H9 (cell line): Measurements from ENCODE around the gene CACNA2D3. TPM values are rescaled to one million over a fixed set of nuclear protein-coding genes. Genes with fewer than 3 reads are reported as not detected.

Experiments
- DNase-seq: peaks from one replicate; pipeline ENCODE4 v3.0.0-alpha.2; 2017
- H2AFZ ChIP-seq: one replicate; pipeline ENCODE4 v1.6.1; 2013; ENCODE audit warnings: mild to moderate bottlenecking, low read length, control low read depth, moderate library complexity
- H2AK5ac ChIP-seq: 2 replicates; pipeline ENCODE4 v1.6.1; 2013; ENCODE audit warnings: low read length, control low read depth, mixed read lengths; ENCODE audit not compliant: insufficient read length
- H2BK120ac ChIP-seq: one replicate; pipeline ENCODE4 v1.6.1; 2013; ENCODE audit warnings: low read depth, mild to moderate bottlenecking, low read length, control low read depth, inconsistent platforms; ENCODE audit not compliant: poor library complexity, severe bottlenecking
- H2BK12ac ChIP-seq: 2 replicates; pipeline ENCODE4 v1.6.1; 2013; ENCODE audit warnings: low read length, control low read depth, mixed read lengths, low read depth; ENCODE audit not compliant: insufficient read length
- H2BK15ac ChIP-seq: 2 replicates; pipeline ENCODE4 v1.6.1; 2013; ENCODE audit warnings: low read depth, low read length, control low read depth
- H2BK20ac ChIP-seq: one replicate; pipeline ENCODE4 v1.6.1; 2013; ENCODE audit warnings: low read depth, mild to moderate bottlenecking, low read length, control low read depth, inconsistent platforms; ENCODE audit not compliant: poor library complexity, severe bottlenecking
- H2BK5ac ChIP-seq: 2 replicates; pipeline ENCODE4 v1.6.1; 2013; ENCODE audit warnings: low read length, control low read depth, mixed read lengths; ENCODE audit not compliant: insufficient read length
- H3K14ac ChIP-seq: 2 replicates; pipeline ENCODE4 v1.6.1; 2013; ENCODE audit warnings: low read length, control low read depth; ENCODE audit not compliant: insufficient read depth
- H3K18ac ChIP-seq: 2 replicates; pipeline ENCODE4 v1.6.1; 2013; ENCODE audit warnings: low read depth, mild to moderate bottlenecking, mixed read lengths, low read length, control low read depth; ENCODE audit not compliant: insufficient read length
- H3K23ac ChIP-seq: 2 replicates; pipeline ENCODE4 v1.6.1; 2013; ENCODE audit warnings: low read length, control low read depth, mixed read lengths, low read depth; ENCODE audit not compliant: insufficient read length
- H3K23me2 ChIP-seq: 2 replicates; pipeline ENCODE4 v1.6.1; 2013; ENCODE audit warnings: low read depth, mild to moderate bottlenecking, mixed read lengths, low read length, control low read depth; ENCODE audit not compliant: insufficient read length, poor library complexity, severe bottlenecking
- H3K27ac ChIP-seq: 2 replicates; pipeline ENCODE4 v1.5.1; 2013; ENCODE audit warnings: low read length, control low read depth, mixed read lengths, low read depth; ENCODE audit not compliant: insufficient read length
- H3K27me3 ChIP-seq: 2 replicates; pipeline ENCODE4 v1.6.1; 2013; ENCODE audit warnings: low read length, control low read depth, inconsistent platforms; ENCODE audit not compliant: insufficient read depth
- H3K4ac ChIP-seq: 2 replicates; pipeline ENCODE4 v1.6.1; 2013; ENCODE audit warnings: low read depth, mild to moderate bottlenecking, control low read depth, inconsistent platforms, low read length, moderate library complexity
- H3K4me1 ChIP-seq: 2 replicates; pipeline ENCODE4 v1.6.1; 2013; ENCODE audit warnings: low read length, control low read depth, inconsistent platforms; ENCODE audit not compliant: insufficient read depth
- H3K4me2 ChIP-seq: 2 replicates; pipeline ENCODE4 v1.6.1; 2013; ENCODE audit warnings: low read length, control low read depth, mixed read lengths; ENCODE audit not compliant: insufficient read length, insufficient read depth
- H3K56ac ChIP-seq: 2 replicates; pipeline ENCODE4 v1.6.1; 2013; ENCODE audit warnings: low read depth, mild to moderate bottlenecking, mixed read lengths, low read length, control low read depth; ENCODE audit not compliant: insufficient read length
- H3K79me1 ChIP-seq: 2 replicates; pipeline ENCODE4 v1.6.1; 2013; ENCODE audit warnings: low read depth, mild to moderate bottlenecking, moderate library complexity, low read length, control low read depth, inconsistent platforms; ENCODE audit not compliant: insufficient read depth, poor library complexity, severe bottlenecking
- H3K79me2 ChIP-seq: 2 replicates; pipeline ENCODE4 v1.6.1; 2013; ENCODE audit warnings: low read length, control low read depth, inconsistent platforms; ENCODE audit not compliant: insufficient read depth
- H3K9ac ChIP-seq: 2 replicates; pipeline ENCODE4 v1.6.1; 2013; ENCODE audit warnings: low read length, control low read depth, mixed read lengths; ENCODE audit not compliant: insufficient read length; ENCODE audit errors: extremely low read depth
- H3K9me3 ChIP-seq: one replicate; pipeline ENCODE4 v1.6.1; 2013; ENCODE audit warnings: low read depth, low read length, inconsistent platforms; ENCODE audit not compliant: control insufficient read depth
- H3T11ph ChIP-seq: one replicate; pipeline ENCODE4 v1.6.1; 2013; ENCODE audit warnings: mild to moderate bottlenecking, low read length, control low read depth, inconsistent platforms
- H4K20me1 ChIP-seq: one replicate; pipeline ENCODE4 v1.6.1; 2013; ENCODE audit not compliant: control insufficient read depth, insufficient read length, insufficient read depth
- H4K5ac ChIP-seq: 2 replicates; pipeline ENCODE4 v1.6.1; 2013; ENCODE audit warnings: low read depth, mild to moderate bottlenecking, mixed read lengths, low read length, control low read depth; ENCODE audit not compliant: insufficient read length
- H4K8ac ChIP-seq: replicated peaks from 2 replicates; pipeline ENCODE4 v1.6.1; 2013; ENCODE audit warnings: low read length, control low read depth, mixed read lengths, low read depth; ENCODE audit not compliant: insufficient read length
- H4K91ac ChIP-seq: 2 replicates; pipeline ENCODE4 v1.6.1; 2013; ENCODE audit warnings: low read depth, mild to moderate bottlenecking, moderate library complexity, mixed read lengths, low read length, control low read depth; ENCODE audit not compliant: insufficient read length
- H3K27ac Mint-ChIP-seq, 3 experiments: 2 replicates in 2 of 3; 3 replicates in 1 of 3; pipeline ENCODE4 v1.8.0; 2020 to 2021; ENCODE audit warnings: mixed read lengths in 3 of 3, mild to moderate bottlenecking in 1 of 3, moderate library complexity in 1 of 3
- H3K27me3 Mint-ChIP-seq: 2 replicates; pipeline ENCODE4 v1.8.0; 2021; ENCODE audit warnings: low read depth, mild to moderate bottlenecking, moderate library complexity, mixed read lengths
- H3K36me3 Mint-ChIP-seq, 3 experiments: 2 replicates in 2 of 3; 3 replicates in 1 of 3; pipeline ENCODE4 v1.8.0; 2020 to 2021; ENCODE audit warnings: low read depth in 3 of 3, mixed read lengths in 3 of 3; ENCODE audit not compliant: insufficient read depth in 1 of 3
- H3K4me1 Mint-ChIP-seq, 2 experiments: 2 replicates each; pipeline ENCODE4 v1.8.0; 2020; ENCODE audit warnings: mixed read lengths in 2 of 2
- H3K4me3 Mint-ChIP-seq, 2 experiments: 2 replicates in 1 of 2; 3 replicates in 1 of 2; pipeline ENCODE4 v1.8.0; 2020 to 2021; ENCODE audit warnings: mild to moderate bottlenecking in 2 of 2, mixed read lengths in 2 of 2, moderate library complexity in 1 of 2
- H3K9me3 Mint-ChIP-seq, 2 experiments: 2 replicates in 1 of 2; 3 replicates in 1 of 2; pipeline ENCODE4 v1.8.0; 2020; ENCODE audit warnings: mild to moderate bottlenecking in 2 of 2, mixed read lengths in 2 of 2, moderate library complexity in 1 of 2
- CTCF ChIP-seq: fragments of 200-600 bp; sonication (generic); conservative IDR thresholded peaks from 3 replicates; pipeline ENCODE4 v1.8.0; 2021; ENCODE audit warnings: antibody characterized with exemption, mild to moderate bottlenecking
- WGBS: extraction: QIAGEN DNeasy Blood & Tissue Kit; methylation state at CpG from one replicate; pipeline ENCODE4 v1.1.7; 2013; ENCODE audit warnings: missing lambda C conversion rate, low lambda C conversion rate, mixed read lengths; ENCODE audit not compliant: insufficient read length; ENCODE audit errors: extremely low coverage; 5-methylcytosine and 5-hydroxymethylcytosine counted together
- total RNA-seq: library from RNA; stranded (reverse); gene quantifications from 2 replicates; pipeline ENCODE4 v1.2.1, GENCODE V29; 2021

The CACNA2D3 gene
- total RNA-seq, 1 experiment from 2014 or later: 3.2 TPM

DNA sequence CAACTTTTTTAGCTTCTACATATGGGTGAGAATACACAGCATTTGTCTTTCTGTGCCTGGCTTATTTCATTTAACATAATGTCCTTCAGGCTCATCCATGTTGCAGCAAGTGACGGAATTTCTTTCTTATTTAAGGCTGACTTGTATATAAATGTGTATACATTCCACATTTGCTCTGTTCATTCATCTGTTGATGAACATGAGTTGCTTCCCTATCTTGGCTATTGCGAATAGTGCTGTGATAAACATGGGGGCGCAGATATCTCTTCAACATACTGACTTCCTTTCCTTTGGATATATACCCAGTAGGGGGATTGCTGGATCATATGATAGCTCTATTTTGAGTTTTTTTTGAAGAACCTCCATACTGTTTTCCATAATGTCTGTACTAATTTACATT is 332.5 kb downstream of the CACNA2D3 start:
- H3K79me1 ChIP-seq: no peaks in the 10 kb centered on the region
- H3K4ac ChIP-seq: no peak overlapping the region
- H3K14ac ChIP-seq: no peak overlapping the region
- H3K36me3 Mint-ChIP-seq: peaks cover 0 to 6% (median 3%) of the 10 kb centered on the region in 3 experiments; a peak in 4 of 7 replicates
- H4K5ac ChIP-seq: no peak overlapping the region
- H3K4me3 Mint-ChIP-seq: no peak overlapping the region
- peaks cover 6 to 12% of the 10 kb centered on the region in 2 experiments for H3K9me3 Mint-ChIP-seq
- no peak overlapping the region for H3K23ac ChIP-seq
- no peak overlapping the region for H2BK120ac ChIP-seq
- H3K4me1 ChIP-seq: no peaks in the 10 kb centered on the region
- no peak overlapping the region for H4K8ac ChIP-seq
- no peak for TF ChIP-seq CTCF
- H3K9ac ChIP-seq: no peak overlapping the region
- no peak overlapping the region for H3K18ac ChIP-seq
- H3T11ph ChIP-seq: no peak overlapping the region
- no peaks in the 10 kb centered on the region for H4K20me1 ChIP-seq
- H2BK15ac ChIP-seq: no peak overlapping the region
- H3K79me2 ChIP-seq: no peaks in the 10 kb centered on the region
- H4K91ac ChIP-seq: no peak overlapping the region
- no peak overlapping the region for H2AK5ac ChIP-seq
- WGBS: no CpG with 5 or more reads among the region's 3 CpGs
- no peak overlapping the region for H3K56ac ChIP-seq
- H3K4me2 ChIP-seq: no peak overlapping the region
- no peak overlapping the region for H2BK12ac ChIP-seq
- H2AFZ ChIP-seq: no peak overlapping the region
- DNase-seq: no peak
- no peak overlapping the region for H3K27ac ChIP-seq
- no peaks in the 10 kb centered on the region for H3K9me3 ChIP-seq
- H3K27me3 Mint-ChIP-seq: no peaks in the 10 kb centered on the region; the same call in 1 of the 2 replicates
- no peak overlapping the region for H2BK20ac ChIP-seq
- no peak overlapping the region for H2BK5ac ChIP-seq
- H3K27me3 ChIP-seq: no peaks in the 10 kb centered on the region
- H3K27ac Mint-ChIP-seq: no peak overlapping the region
- no peaks in the 10 kb centered on the region for H3K23me2 ChIP-seq
- no peaks in the 10 kb centered on the region for H3K4me1 Mint-ChIP-seq
